ENCODE results near the gene RPAP3. TPM values are rescaled to one million over a fixed set of nuclear protein-coding genes. Genes with fewer than 3 reads are reported as not detected.

Gene RPAP3
- total RNA-seq, 2 donors from 2014 or later: 8.1 to 16.8 TPM

DNA sequence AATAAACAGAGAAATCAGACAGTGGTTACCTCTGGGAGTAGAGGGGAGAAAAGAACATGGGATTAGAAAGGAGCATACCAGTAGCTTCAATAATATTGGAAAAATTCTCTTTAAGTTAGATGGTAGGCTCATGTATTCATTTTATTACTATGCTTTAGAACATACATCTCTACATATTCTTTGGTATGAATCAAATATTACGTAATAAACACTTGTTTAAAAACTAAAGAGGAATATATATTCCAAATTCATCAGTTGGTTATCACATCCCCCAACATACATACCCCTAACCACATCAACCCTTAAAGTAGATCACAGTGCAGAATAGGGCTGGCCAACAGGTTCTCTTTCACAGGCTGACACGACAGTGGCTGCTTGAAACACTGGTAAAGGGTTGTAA lies 5.6 kb downstream of the RPAP3 start:
- DNase-seq (ENCODE audit: low spot score) (no peak), ATAC-seq (ENCODE audit: insufficient number of reproducible peaks, low FRiP score, low read depth) (no peak)
- TF ChIP-seq, protein P1, sequence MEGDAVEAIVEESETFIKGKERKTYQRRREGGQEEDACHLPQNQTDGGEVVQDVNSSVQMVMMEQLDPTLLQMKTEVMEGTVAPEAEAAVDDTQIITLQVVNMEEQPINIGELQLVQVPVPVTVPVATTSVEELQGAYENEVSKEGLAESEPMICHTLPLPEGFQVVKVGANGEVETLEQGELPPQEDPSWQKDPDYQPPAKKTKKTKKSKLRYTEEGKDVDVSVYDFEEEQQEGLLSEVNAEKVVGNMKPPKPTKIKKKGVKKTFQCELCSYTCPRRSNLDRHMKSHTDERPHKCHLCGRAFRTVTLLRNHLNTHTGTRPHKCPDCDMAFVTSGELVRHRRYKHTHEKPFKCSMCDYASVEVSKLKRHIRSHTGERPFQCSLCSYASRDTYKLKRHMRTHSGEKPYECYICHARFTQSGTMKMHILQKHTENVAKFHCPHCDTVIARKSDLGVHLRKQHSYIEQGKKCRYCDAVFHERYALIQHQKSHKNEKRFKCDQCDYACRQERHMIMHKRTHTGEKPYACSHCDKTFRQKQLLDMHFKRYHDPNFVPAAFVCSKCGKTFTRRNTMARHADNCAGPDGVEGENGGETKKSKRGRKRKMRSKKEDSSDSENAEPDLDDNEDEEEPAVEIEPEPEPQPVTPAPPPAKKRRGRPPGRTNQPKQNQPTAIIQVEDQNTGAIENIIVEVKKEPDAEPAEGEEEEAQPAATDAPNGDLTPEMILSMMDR (IDR thresholded peaks at IDR 0.05): no peak
- Histone ChIP-seq H3K27ac (no peak overlapping the region), H3K4me3 (no peak overlapping the region), H3K36me3 (peaks cover 9% of the 10 kb centered on the region), H3K4me1 (ENCODE audit: control insufficient read depth in 1 of 2, low read depth in 2 of 2) (peaks cover 4 to 12% of the 10 kb centered on the region in 2 donors), H3K27me3 (replicated peaks; ENCODE audit: insufficient read depth) (no peaks in the 10 kb centered on the region), H3K9me3 (no peaks in the 10 kb centered on the region)

DNA sequence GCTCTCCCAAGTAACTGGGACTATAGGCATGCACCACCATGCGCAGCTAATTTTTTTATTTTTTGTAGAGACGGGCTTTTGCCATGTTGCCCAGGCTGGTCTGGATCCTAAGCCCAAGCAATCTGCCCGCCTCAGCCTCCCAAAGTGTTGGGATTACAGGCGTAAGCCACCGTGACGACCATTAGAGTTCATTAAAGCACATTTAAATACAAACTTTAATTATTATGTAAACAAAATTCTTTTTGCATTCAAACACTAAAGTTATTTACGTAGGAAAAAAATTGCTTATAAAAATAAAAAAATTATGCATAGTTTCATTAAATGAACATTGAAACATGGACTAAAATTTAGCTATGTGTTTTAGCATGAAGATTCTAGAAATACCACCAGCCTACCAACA lies 7.2 kb downstream of the RPAP3 start:
- no peaks in the 10 kb centered on the region for H3K27me3 ChIP-seq (replicated peaks; ENCODE audit: insufficient read depth)
- no peak overlapping the region for H3K4me3 ChIP-seq
- H3K36me3 ChIP-seq: peaks cover 9% of the 10 kb centered on the region
- DNase-seq (ENCODE audit: low spot score): no peak
- H3K27ac ChIP-seq: no peak overlapping the region
- TF ChIP-seq, protein P1 (IDR thresholded peaks at IDR 0.05): no peak
- H3K9me3 ChIP-seq: no peaks in the 10 kb centered on the region
- no peak for ATAC-seq (ENCODE audit: insufficient number of reproducible peaks, low FRiP score, low read depth)
- no peaks in the 10 kb centered on the region for H3K4me1 ChIP-seq (ENCODE audit: control insufficient read depth in 1 of 2, low read depth in 2 of 2)

DNA sequence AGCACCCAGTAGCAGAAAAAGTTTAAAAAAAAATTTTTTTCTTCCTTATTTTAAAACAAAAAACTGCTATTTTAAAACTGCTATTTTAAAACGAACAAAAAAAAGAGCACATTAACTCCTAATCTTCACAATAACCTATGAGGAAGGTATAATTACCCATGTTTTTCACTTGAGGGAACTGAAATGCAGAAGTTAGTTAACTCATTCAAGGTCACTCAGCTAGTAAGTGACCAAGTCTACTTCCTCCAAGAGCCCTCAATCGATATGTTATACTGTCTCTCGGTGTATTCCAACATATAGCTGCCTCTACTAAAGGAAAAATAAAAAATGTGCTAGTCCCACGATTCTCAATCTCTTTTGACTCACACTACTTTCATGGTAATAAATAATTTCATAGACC lies 7.8 kb downstream of the RPAP3 start:
- TF ChIP-seq, protein P1 (IDR thresholded peaks at IDR 0.05): no peak
- DNase-seq (ENCODE audit: low spot score) (no peak), ATAC-seq (ENCODE audit: insufficient number of reproducible peaks, low FRiP score, low read depth) (no peak)
- no peaks in the 10 kb centered on the region for H3K4me1 ChIP-seq (ENCODE audit: control insufficient read depth in 1 of 2, low read depth in 2 of 2)
- H3K4me3 ChIP-seq: no peak overlapping the region
- H3K27me3 ChIP-seq (replicated peaks; ENCODE audit: insufficient read depth): no peaks in the 10 kb centered on the region
- H3K9me3 ChIP-seq: no peaks in the 10 kb centered on the region
- no peak overlapping the region for H3K27ac ChIP-seq
- H3K36me3 ChIP-seq: peaks cover 13% of the 10 kb centered on the region

DNA sequence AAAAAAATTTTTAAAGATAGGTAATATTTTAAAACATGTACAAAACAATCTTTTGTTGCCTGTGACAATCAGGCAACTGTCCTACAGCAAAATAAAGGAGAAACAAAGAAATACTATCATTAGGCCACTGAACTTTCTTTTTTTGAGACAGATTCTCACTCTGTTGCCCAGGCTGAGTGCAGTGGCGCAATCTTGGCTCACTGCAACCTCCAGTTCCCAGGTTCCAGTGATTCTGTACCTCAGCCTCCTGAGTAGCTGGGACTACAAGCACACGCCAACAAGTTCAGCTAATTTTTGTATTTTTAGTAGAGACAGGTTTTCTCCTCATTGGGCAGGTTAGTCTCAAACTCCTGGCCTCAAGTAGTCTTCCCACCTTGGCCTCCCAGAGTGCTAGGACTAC lies 16.6 kb downstream of the RPAP3 start:
- no peaks in the 10 kb centered on the region for H3K27me3 ChIP-seq (replicated peaks; ENCODE audit: insufficient read depth)
- H3K4me1 ChIP-seq (ENCODE audit: control insufficient read depth in 1 of 2, low read depth in 2 of 2): no peaks in the 10 kb centered on the region
- H3K36me3 ChIP-seq: peaks cover 9% of the 10 kb centered on the region
- DNase-seq (ENCODE audit: low spot score) (no peak), ATAC-seq (ENCODE audit: insufficient number of reproducible peaks, low FRiP score, low read depth) (no peak)
- no peak overlapping the region for H3K4me3 ChIP-seq
- TF ChIP-seq, protein P1 (IDR thresholded peaks at IDR 0.05): no peak
- H3K27ac ChIP-seq: no peak overlapping the region
- H3K9me3 ChIP-seq: no peaks in the 10 kb centered on the region

DNA sequence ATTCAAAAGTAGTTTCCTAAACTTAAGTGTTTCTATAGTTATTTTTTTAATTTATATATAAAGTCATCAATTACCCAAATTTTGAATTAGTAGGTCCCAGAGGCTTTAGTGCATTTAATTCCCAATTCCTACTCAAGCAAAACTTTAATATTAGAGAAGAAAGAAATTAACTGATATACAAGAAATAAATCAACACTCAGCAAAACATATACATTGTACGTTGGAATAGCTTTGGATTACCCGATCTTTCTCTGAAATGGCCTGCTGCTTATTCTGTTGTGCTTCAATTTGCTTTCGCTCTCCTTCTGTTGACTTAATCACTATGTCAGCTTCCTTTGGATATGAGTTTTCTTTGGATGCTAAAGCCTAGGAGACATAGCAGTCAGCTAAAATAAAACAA lies 18.2 kb downstream of the RPAP3 start:
- H3K36me3 ChIP-seq: peaks cover 7% of the 10 kb centered on the region
- ATAC-seq (ENCODE audit: insufficient number of reproducible peaks, low FRiP score, low read depth) (no peak), DNase-seq (ENCODE audit: low spot score) (no peak)
- no peak overlapping the region for H3K4me3 ChIP-seq
- H3K27ac ChIP-seq: no peak overlapping the region
- H3K4me1 ChIP-seq (ENCODE audit: control insufficient read depth in 1 of 2, low read depth in 2 of 2): no peaks in the 10 kb centered on the region
- no peaks in the 10 kb centered on the region for H3K9me3 ChIP-seq
- H3K27me3 ChIP-seq (replicated peaks; ENCODE audit: insufficient read depth): no peaks in the 10 kb centered on the region
- TF ChIP-seq, protein P1 (IDR thresholded peaks at IDR 0.05): no peak

All from thoracic aorta (tissue), 2 donors.